Measurements from ENCODE around the gene RGS11.

DNA sequence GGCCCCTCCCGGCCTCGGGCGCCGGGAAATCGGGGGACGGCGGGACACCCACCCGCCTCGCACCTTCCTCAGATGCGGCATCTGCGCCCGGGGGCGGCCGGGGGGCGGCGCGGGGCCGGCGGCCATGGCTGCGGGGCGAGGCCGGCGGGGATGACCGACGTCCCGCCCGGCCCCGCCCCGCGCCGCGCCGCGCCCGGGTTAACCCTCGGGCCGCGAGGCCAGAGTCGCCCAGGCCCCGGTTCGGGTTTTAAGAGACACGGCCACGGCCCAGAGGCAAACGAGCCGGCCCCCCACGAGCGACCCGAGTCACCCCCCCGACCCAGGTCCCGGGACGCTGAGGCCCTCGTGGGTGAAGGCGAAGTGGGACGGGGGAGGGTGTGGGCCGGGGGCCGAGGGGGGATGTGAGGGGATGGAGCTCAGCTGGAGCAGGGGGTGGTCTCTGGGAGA is at the start of gene RGS11:
- TF ChIP-seq, protein P1, sequence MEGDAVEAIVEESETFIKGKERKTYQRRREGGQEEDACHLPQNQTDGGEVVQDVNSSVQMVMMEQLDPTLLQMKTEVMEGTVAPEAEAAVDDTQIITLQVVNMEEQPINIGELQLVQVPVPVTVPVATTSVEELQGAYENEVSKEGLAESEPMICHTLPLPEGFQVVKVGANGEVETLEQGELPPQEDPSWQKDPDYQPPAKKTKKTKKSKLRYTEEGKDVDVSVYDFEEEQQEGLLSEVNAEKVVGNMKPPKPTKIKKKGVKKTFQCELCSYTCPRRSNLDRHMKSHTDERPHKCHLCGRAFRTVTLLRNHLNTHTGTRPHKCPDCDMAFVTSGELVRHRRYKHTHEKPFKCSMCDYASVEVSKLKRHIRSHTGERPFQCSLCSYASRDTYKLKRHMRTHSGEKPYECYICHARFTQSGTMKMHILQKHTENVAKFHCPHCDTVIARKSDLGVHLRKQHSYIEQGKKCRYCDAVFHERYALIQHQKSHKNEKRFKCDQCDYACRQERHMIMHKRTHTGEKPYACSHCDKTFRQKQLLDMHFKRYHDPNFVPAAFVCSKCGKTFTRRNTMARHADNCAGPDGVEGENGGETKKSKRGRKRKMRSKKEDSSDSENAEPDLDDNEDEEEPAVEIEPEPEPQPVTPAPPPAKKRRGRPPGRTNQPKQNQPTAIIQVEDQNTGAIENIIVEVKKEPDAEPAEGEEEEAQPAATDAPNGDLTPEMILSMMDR (IDR thresholded peaks at IDR 0.05; ENCODE audit: low read depth, low read length, poor library complexity, severe bottlenecking) = no peak
- no peak for TF ChIP-seq EZH2phosphoT487 (IDR thresholded peaks at IDR 0.05; ENCODE audit: borderline replicate concordance, low read length)

Measured in DOHH2 (cell line).